Hematopoietic multipotent progenitor cell (in vitro differentiated cells): Measurements from ENCODE around the gene COG7. TPM values are rescaled to one million over a fixed set of nuclear protein-coding genes. Genes with fewer than 3 reads are reported as not detected.
"Not testable (repeated sequence)": the region's sequence is repeated elsewhere in the genome, so short reads cannot be mapped to it uniquely, and the experiment has no call there.

Experiments used
- DNase-seq, 3 donors: peaks; one replicate each; pipeline ENCODE4 v3.0.0-alpha.2; 2011 to 2015; ENCODE audit warnings: low read depth in 2 of 3, low spot score in 2 of 3
- total RNA-seq: library from RNA; depleted of rRNA; stranded (reverse); fragments of >200 nt; gene quantifications from one replicate; pipeline ENCODE4 v1.2.3, GENCODE V29; 2012

COG7 gene
- total RNA-seq, 1 donor, result 28.0 TPM

DNA sequence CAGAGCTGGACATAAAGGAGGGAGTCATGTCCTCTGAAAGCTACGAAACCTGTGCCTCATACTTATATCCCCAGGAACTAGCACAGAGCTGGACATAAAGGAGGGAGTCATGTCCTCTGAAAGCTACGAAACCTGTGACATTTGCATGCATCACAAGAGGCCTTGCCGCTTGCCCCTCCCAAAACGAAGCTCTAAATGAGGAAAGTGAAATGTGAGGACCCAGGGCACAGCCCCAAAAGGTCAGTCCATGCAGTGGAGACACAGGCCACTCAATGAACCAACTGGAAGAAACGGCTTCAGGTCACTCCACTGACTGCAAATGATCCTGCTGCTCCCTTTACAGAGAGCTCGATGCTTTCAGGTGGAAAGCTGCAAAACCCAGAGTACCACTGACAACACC, 38.3 kb downstream of the COG7 start:
- no peak for DNase-seq

DNA sequence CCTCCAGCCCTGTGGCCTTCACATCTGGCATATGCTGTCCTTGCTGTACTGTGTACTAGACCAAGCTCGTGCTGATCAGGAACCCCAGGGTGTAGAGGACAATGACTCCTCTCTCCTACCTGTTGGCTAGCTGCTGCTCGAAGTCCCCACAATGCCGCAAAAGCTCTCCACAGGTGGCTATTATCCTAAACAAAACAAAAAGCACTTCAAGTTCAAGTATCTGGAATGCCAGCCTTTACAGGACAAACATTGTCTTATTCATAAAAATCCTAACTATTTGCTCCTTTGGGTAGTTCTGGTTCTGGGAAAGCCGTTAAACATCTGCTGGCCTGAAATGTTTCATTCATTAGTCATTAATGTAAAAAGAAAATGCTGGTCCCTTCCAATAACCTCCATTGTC, 42.8 kb downstream of the COG7 start:
- no peak for DNase-seq

DNA sequence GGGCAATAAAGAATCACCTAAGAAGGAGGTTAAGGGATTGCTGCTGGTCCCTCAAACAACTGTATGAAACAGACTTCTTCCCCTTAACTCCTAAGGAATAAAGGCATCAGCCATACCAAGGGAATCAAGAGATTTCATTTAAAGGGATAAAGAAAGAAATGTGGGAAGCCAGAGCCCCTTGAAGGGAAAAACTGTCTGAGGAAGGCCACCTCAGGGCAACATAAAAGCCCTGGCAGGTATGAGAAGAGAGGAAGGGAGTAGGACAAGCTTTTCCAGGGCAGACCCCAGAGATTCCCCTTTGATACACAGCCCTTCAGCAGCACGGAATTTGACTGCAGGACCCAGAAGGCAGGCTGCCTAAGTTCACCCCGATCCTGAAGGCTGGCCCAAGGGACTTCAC, 43.5 kb downstream of the COG7 start:
- DNase-seq, result no peak

DNA sequence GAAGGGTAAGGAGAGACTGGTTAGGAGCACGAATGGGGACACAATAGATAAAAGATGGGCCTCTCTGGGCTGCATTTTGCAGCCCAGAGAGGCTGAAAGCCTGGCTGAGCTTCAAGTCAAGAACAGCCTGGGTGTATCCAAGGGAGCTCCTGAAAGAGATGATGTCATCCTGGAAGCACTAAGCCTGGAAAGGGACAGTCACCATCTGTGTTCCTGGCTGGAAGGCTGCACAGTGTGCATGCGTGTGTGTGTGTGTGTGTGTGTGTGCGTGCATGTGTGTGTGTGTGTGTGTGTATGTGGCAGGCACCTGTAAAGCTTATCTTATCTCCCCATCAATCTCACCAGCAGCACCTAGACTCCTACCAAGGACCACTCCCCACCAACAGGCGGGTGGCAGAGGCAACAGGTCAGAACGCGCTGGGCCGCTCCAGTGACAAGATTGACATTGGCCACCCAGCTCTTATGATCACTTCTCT, 44.1 kb downstream of the COG7 start:
- no peak for DNase-seq

DNA sequence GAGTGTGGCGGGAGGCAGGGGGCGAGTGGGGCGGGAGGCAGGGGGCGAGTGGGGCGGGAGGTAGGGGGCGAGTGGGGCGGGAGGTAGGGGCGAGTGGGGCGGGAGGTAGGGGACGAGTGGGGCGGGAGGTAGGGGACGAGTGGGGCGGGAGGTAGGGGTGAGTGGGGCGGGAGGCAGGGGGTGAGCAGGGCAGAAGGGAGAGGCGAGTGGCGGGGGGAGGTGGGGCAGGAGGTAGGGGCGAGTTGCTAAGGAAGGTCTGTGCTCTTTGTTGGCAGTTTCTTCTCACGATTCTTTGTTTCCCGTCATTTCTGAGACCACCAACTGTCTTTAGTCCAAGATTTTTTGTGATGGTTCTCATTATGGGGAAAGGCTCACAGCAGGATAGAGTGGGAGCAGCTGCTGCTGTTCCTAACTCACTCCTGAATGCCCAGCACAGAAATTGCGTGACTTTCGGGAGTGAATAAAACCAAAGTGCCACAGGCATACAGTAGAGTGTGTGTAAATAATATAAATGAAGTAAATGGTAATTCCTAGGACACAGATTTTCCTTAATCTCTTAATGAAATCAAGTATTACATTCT, 44.7 kb downstream of the COG7 start:
- no peak for DNase-seq

DNA sequence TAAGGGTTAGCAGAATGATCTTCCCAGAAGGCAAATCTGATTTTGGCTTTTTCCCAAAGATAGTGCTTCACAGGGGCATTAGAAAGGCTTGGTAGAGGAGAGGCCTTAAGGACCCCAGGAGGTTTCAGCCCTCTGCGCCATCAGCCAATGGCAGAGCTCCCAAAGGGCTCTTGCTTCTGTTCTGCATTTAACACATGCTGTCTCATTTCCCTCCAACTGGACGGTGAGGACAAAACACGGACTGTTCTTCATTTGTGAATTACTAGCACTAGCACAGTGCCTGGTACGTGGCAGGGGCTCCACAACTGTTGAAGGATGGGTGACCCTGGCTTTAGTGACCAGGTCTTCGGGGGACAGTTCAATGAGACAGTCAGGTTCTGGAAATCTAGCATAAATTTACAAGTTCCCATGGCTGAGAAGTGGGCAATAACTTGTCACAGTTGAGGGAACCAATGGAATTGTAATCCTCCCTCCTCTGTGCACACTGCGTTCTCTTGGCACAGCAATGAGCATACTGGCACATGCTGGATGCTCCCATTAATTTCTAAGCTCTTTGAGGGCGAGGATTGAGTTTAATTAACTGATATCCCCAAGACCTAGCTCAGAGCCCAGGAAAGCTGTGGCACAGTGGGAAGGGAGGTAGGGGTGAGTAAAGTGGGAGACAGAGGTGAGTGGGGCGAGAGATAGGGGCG, 45.4 kb downstream of the COG7 start:
- no peak for DNase-seq

DNA sequence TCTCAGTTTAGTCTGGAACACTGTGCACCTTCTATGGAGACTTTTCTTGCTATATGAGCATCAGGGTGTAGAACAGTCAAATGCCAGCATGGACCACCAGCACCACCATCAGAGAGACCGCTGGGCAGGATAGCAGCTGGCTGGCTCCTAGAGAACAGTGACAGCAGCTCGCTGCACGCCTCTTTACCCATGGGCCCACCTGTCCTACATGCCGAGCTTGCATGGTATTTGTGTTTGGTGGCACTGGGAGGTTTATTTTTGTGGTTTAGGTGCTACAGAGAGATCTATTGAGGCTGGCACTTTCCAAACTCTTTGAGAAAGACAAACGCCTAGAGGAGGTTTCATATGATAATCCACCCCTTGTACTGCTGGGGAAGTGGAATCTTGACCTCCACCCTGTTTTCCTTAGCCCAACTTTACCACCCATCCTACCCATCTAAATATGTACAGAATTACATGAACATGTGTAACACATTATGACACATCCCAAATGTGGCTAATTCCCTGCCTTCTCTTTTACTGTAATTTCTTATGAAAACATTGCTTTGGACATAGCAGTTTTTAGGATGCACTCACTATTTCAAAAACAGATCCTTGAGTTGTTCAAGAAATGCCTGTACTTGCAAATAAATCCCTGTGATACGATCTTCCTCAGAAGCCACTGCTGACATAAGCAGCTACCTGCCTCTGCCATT, 46.3 kb downstream of the COG7 start:
- no peak for DNase-seq

DNA sequence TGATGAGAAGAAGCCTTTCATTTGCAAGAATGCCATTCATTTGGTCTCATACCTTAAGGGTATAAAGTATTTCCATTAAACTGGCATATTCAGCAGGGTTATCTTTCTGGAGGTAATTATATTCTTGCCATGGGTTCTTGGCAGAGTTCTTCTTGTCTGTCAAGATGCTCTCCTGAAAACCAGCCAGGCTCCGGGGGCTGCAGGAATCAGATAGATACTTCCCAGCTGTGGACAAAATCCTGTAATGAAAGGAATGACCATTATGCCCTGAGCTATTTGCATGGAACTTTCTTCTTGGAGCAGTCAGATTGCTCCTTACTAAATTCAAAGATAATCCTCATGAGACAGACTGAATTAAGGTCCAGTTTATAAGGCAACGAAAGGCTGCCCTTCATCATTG, 47.0 kb downstream of the COG7 start:
- no peak for DNase-seq

DNA sequence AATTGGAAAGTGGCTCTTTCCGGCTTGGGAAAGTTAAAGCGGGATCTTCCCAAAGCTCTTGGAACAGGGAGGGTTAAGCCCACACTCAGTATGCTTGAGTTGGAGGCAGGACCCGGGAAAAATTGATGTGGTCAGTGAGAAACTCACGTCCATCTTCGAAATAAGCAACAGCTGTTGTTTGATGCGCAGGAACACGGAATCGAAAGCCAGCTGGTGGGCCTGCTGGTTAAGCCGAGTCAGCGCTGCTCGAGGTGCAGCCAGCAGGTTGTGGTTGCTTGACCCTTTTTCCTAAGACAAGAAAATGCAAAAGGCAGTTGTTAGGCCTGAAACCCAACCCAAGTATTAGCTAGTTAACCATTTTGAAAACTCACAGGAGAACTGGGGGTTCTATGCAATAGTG, 49.4 kb downstream of the COG7 start:
- no peak for DNase-seq

DNA sequence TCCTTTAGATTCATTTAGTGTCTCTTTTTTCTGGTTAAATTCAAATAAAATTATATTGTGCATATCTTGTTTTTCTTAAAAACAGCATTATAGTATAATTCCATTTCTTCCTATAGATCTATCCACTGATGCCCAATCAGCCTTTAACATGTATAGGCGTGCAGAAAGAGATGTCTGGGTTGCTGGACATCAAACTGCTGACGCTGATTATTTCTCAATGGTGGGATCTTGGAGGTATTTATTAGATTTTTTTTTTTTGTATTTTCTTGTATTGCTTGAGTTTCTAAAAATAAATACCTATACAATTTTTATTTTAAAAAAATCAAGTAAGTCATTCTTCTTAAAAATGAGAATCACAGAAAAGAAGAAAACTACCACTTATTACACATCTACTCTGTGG, 50.9 kb downstream of the COG7 start:
- no peak for DNase-seq

DNA sequence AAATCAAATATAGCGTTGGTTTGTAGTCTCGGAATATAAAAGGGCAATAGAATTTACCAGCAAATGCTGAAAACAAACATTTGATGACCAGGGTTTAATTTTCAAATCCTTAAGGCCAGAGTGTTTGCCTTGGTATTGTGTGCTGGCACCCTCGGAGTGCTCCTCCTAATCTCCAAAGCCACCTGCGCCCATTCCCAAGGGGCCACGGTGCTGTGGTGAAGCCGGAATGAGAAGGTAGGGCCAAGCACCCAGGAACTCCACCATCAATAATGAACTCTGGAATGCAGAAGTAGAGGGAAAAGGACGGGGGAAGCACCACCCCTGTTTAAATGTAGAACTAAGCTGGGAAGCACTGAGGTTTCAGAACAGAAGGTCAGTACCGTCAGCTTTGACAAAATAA, 51.9 kb downstream of the COG7 start:
- no peak for DNase-seq

DNA sequence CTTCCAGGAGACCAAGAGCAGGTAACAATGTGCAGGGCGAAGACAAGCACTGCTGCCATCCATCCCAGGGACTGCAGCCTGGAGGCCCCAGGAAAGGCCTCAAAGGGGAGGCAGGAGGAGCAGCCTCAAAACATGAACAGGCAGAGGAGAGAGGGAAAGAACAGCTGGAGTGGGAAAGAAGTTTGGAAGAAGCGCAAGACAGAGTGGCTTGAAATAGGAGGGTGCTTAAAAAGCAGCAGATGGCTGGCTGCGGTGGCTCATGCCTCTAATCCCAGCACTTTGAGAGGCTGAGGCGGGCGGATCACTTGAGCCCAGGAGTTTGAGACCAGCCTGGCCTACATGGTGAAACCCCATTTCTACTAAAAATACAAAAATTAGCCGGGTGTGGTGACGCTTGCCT, 52.5 kb downstream of the COG7 start:
- DNase-seq, result not testable (repeated sequence)

DNA sequence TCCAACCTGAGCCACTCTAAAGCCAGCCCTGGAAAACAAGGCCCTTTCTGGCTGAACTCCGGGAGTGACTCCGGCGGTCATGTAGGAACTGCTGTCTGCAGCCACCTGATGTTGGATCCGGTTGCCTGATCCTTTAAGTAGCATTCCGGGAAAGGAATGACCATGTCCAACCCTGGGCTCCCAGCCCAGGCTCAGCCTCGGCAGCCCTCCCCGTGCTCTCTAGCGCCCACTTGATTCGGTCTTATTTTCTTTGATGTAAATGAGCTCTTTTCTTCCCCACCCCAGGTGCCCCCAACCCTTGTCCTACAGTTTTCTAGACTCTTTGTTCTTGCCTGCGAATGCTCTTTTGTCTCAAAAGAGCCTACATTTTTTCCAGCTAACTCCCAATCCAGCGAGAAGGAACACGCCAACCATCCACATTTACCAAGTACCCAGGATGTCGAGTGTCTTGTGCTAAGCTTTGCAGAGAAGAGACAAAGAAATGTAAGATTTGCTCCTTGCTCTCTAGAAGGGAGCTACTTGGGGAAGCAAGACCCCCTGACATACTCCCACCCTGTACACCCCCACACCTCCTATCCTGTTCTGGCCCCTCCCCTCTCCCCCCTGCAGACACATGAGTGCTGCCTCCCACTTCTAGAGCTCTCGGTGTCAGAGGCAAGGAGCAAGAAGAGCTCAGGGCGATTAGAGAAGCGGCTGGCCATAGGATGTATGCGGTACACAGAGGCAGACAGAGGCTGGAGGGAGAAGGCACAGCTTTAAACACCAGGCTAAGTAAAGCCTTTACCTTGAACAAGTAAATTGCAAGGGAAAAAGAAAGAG, 53.8 kb downstream of the COG7 start:
- no peak for DNase-seq

DNA sequence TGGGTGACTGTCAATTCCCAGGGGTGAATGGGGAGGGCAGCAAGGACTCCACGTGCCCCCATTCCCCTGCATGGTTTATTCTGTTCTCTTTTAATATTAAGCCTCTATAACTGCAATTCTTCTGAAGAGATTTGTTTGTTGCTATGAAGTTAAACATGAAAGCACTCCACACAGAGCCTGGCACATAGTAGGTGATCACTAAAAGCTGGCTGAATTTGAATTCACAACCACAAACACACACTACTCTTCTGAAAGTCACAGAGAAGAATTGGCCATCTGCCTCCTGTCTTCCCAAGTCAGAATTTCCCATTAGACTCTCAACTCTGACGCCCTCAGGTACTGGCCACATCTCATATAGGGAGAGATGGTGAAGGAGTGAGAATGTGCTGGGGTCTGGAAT, 55.5 kb downstream of the COG7 start:
- DNase-seq, result no peak

DNA sequence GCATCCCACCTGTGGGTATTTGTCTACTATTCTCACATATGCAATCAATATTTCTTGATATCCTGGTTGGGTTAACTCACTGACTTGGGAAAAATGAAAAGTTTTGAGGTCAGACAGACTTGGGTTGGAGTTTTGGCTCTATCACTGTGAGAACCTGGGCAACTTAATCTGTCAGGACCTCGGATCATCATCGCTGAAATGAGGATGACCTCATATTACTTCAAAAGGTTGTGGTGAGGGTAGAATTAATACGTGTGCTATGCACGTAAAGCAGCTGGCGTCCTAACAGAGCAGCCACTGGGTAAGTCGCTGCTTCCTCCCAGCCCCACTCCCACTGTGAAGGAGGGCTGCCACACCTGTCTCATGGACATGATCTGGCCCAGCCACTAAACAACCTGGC, 57.3 kb downstream of the COG7 start:
- no peak for DNase-seq

DNA sequence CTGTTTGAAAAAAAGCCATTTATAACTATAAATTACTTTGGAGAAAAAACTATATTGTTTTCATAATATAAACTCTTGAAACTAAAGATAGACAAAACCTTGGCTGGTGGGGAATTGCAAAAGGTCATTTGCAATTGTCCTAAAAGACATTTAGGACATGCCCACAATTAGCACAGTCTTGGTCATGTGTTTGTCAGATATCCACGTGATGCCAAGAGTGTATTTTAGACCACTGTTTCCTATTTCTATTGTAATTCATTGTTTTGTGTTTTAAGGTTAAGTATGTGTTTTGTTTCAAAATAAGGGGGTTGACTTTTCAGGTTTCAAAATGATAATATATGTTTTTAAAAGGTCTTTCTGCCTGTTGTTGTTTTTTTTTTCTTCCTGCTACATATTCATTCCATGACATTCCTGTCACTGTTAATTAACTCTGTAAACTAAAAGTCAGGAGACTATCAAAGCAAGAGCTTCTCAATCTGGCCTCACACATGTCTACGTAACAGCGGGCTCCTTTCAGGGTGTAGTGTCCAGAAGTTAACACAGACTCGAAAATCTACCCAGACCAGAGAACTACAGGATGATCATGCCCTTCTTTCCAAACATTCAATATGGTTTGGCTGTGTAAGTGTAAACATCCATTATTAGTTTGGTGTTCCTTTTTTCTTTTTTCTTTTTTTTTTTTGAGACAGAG, 58.7 kb downstream of the COG7 start:
- no peak for DNase-seq

DNA sequence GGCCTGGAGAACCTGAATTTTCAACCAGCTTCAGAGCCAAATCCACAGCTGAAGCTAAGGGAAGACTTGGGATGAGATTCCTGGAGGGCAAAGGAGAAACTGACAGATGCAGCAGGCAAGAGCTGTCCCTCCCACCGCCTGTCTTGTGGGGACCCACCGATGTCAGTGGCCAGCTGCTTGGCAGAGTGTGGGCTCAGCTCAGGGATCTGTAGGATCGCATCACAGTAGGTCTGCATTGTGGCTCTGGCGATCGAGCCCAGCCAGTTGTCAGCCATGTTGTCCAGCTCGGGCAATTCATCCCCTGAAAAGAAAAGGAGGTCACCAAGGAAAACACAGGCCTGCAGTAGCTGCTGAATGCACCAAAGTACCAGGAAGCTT, 60.8 kb downstream of the COG7 start:
- DNase-seq, result no peak

DNA sequence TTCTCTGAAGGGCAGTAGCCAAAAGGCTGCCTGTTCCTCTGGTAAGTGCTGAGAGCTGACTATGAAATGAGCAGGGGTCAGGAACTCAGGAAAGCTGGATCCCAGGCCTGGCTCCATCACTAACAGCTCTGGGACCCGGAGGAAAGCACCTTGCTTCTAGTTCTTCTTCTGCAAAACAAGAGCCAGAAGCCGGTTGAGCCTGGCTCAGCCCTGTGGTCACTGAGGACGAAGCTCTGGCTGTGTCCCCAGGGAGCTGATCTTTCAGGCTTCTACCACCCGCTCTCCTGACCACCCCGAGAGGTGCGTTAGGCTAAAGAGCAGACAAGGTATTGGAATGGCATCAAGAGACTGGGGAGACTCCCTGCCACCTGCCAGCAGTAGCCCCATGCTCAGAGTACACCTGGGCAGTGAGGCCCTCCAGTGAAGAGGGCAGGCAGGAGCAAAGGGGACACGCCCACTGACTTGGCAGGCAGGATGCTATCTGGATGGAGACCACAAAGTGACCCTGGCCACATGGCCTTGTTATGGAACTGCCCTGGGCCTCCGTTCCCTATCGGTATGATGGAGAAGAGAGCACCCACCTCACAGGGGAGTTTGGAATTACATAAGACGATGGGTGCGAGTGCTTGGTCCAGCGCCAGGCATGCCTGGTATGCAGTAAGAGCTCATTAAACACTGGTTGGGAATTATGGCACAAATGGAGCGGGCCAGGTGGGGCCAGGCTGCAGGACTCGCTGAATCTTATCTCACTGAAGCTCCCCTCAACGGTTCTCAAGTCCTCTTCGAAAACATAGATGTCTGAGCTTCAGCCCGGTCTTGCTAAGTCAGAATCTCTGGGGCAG, 61.4 kb downstream of the COG7 start:
- no peak for DNase-seq

DNA sequence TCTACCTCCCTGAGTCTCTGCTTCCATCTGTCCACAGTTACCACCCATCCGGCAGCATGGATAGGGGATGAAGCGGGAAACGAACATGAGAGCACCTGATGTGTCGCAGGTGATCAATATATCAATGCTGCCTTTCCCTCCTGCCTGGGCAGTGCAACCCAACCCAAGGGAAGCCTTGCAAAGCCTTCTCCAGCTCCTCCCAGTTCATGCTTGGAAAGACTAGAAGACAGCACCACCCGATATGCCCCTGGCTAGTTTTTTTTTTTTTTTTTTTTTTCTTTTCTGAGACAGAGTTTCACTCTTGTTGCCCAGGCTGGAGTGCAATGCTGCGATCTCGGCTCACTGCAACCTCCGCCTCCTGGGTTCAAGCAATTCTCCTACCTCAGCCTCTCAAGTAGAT, 63.1 kb downstream of the COG7 start:
- DNase-seq, result not testable (repeated sequence)

DNA sequence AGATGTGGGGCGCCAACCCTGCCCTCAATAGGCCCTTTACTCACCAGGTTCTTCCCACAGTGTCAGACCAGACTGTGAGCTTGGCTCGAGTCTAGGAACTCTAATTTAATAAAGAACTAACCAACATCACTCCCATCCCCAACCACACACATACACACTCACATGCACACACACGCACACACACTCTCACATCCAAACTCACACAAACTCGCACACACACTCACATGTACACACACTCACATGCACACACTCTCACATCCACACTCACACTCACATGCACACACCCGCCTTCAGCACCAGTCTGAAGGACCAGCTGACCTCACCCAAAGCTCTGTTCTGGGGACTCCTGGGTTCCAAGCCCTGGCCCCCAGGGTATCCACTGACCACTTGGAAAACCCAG, 63.8 kb downstream of the COG7 start:
- no peak for DNase-seq
